ENCODE measurements around the gene CDKN2AIP. TPM values are rescaled to one million over a fixed set of nuclear protein-coding genes. Genes with fewer than 3 reads are reported as not detected.
"Not testable (repeated sequence)": the region's sequence is repeated elsewhere in the genome, so short reads cannot be mapped to it uniquely, and the experiment has no call there.

The CDKN2AIP gene
- total and polyA plus RNA-seq, 2 experiments from 2014 or later = 26.7 to 43.6 TPM

DNA sequence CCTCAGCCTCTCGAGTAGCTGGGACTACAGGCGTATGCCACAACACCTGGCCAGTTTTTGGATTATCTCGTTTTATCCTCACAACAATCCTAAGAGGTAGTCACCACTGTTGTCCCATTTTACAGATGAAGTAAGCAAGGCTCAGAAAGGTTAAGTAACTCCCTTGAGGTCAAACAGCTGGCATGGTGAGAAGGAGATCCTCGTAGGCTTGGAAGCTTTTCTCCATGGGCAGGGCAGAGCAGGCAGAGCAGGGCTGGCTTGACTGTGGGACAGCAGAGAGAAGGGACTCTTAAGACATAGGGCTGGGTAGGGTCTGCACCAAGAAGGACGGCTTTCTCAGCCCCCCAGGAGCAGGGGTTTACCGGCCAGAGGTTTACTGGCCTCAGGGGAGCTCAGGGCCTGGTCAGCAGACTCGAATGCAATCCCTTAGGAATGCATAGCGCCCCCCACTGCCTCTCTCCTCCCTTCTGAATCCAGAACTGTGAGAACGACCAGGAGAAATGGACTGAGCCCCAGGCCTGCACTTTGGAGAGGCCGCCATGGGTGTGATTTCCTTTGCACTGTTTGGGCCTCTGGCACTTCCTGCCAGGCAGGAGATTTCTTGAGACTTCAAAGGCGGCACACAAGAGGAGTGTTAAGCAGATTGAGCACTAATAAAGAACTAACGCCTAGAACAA, 14.0 kb upstream of the CDKN2AIP start:
- no peak for DNase-seq (ENCODE audit: low spot score)
- Histone ChIP-seq H3K79me2 (no peaks in the 10 kb centered on the region), H3K27me3 (no peaks in the 10 kb centered on the region), H3K4me3 (no peak overlapping the region), H3K4me1 (ENCODE audit: insufficient read depth) (peaks cover 6% of the 10 kb centered on the region), H3K9me3 (ENCODE audit: low read depth) (no peaks in the 10 kb centered on the region), H3K36me3 (replicated peaks; ENCODE audit: insufficient read depth, low read depth) (no peaks in the 10 kb centered on the region), H3K27ac (no peak overlapping the region), H3K9me2 (replicated peaks; ENCODE audit: insufficient read depth) (no peaks in the 10 kb centered on the region), H2AFZ (peak overlapping the region; percentile 62), H3K4me2 (no peak overlapping the region), H4K20me1 (ENCODE audit: insufficient read depth, poor library complexity, severe bottlenecking) (no peaks in the 10 kb centered on the region)
- WGBS (ENCODE audit: low lambda C conversion rate, missing lambda C conversion rate) = 64% methylated on average over 12 of the region's 12 CpGs
- TF ChIP-seq EZH2phosphoT487 (IDR thresholded peaks at IDR 0.05; ENCODE audit: low read depth, severe bottlenecking, unreplicated experiment) (no peak), EZH2 (IDR thresholded peaks at IDR 0.05; ENCODE audit: borderline replicate concordance) (no peak)
- TF ChIP-seq, protein P1, sequence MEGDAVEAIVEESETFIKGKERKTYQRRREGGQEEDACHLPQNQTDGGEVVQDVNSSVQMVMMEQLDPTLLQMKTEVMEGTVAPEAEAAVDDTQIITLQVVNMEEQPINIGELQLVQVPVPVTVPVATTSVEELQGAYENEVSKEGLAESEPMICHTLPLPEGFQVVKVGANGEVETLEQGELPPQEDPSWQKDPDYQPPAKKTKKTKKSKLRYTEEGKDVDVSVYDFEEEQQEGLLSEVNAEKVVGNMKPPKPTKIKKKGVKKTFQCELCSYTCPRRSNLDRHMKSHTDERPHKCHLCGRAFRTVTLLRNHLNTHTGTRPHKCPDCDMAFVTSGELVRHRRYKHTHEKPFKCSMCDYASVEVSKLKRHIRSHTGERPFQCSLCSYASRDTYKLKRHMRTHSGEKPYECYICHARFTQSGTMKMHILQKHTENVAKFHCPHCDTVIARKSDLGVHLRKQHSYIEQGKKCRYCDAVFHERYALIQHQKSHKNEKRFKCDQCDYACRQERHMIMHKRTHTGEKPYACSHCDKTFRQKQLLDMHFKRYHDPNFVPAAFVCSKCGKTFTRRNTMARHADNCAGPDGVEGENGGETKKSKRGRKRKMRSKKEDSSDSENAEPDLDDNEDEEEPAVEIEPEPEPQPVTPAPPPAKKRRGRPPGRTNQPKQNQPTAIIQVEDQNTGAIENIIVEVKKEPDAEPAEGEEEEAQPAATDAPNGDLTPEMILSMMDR (IDR thresholded peaks at IDR 0.05; ENCODE audit: poor library complexity) = no peak

DNA sequence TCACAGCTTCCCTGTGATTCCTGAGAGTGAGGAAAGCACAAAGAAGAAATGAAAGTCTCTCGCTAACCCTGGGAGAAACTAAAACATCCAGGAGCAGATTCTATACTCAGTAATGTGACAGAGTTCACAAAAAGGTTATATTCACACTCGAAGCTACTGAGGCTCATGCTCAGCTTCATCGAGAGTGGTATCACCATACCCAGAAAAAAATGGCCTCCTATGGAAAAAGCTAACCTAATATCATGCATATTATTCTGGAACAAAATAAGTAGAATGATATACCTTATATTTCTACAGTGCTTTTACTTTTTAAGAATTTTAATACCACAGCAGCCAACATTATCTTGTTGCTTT, 13.5 kb upstream of the CDKN2AIP start:
- Histone ChIP-seq H3K4me2 (no peak overlapping the region), H3K27me3 (no peaks in the 10 kb centered on the region), H3K4me3 (no peak overlapping the region), H3K4me1 (ENCODE audit: insufficient read depth) (peaks cover 6% of the 10 kb centered on the region), H4K20me1 (ENCODE audit: insufficient read depth, poor library complexity, severe bottlenecking) (no peaks in the 10 kb centered on the region), H3K27ac (no peak overlapping the region), H3K9me3 (ENCODE audit: low read depth) (no peaks in the 10 kb centered on the region), H3K36me3 (replicated peaks; ENCODE audit: insufficient read depth, low read depth) (no peaks in the 10 kb centered on the region), H3K9me2 (replicated peaks; ENCODE audit: insufficient read depth) (no peaks in the 10 kb centered on the region), H2AFZ (peak overlapping the region; percentile 62), H3K79me2 (no peaks in the 10 kb centered on the region)
- DNase-seq (ENCODE audit: low spot score) = no peak
- WGBS (ENCODE audit: low lambda C conversion rate, missing lambda C conversion rate) = 53% methylated on average over 3 of the region's 3 CpGs
- TF ChIP-seq EZH2 (IDR thresholded peaks at IDR 0.05; ENCODE audit: borderline replicate concordance) (no peak), EZH2phosphoT487 (IDR thresholded peaks at IDR 0.05; ENCODE audit: low read depth, severe bottlenecking, unreplicated experiment) (no peak)
- TF ChIP-seq, protein P1 (IDR thresholded peaks at IDR 0.05; ENCODE audit: poor library complexity) = no peak

DNA sequence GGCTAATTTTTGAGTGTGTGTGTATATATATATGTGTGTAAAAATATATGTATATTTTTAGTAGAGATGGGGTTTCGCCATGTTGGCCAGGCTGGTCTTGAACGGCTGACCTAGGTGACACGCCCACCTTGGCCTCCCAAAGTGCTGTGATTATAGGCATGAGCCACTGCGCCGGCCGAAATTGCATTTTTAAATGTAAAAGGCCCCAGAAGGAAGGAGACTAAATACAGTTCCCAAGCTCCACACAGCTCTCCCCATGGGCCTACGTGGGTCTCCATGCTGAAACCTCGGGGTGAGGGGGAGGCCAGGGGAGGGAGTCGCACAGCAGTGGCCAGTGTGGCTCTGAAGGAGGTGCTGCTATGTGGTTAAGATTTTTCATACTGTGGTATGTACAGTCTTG, 12.8 kb upstream of the CDKN2AIP start:
- H3K4me2 ChIP-seq = no peak overlapping the region
- H3K27ac ChIP-seq = no peak overlapping the region
- no peaks in the 10 kb centered on the region for H3K79me2 ChIP-seq
- H3K4me1 ChIP-seq (ENCODE audit: insufficient read depth) = peaks cover 6% of the 10 kb centered on the region
- H3K36me3 ChIP-seq (replicated peaks; ENCODE audit: insufficient read depth, low read depth) = no peaks in the 10 kb centered on the region
- no peak for DNase-seq (ENCODE audit: low spot score)
- H2AFZ ChIP-seq = no peak overlapping the region
- H3K27me3 ChIP-seq = no peaks in the 10 kb centered on the region
- TF ChIP-seq EZH2phosphoT487 (IDR thresholded peaks at IDR 0.05; ENCODE audit: low read depth, severe bottlenecking, unreplicated experiment) = no peak
- TF ChIP-seq EZH2 (IDR thresholded peaks at IDR 0.05; ENCODE audit: borderline replicate concordance) = no peak
- TF ChIP-seq, protein P1 (IDR thresholded peaks at IDR 0.05; ENCODE audit: poor library complexity) = no peak
- 95% methylated on average over 9 of the region's 9 CpGs for WGBS (ENCODE audit: low lambda C conversion rate, missing lambda C conversion rate)
- H3K4me3 ChIP-seq = no peak overlapping the region
- H3K9me3 ChIP-seq (ENCODE audit: low read depth) = no peaks in the 10 kb centered on the region
- no peaks in the 10 kb centered on the region for H4K20me1 ChIP-seq (ENCODE audit: insufficient read depth, poor library complexity, severe bottlenecking)
- H3K9me2 ChIP-seq (replicated peaks; ENCODE audit: insufficient read depth) = no peaks in the 10 kb centered on the region

DNA sequence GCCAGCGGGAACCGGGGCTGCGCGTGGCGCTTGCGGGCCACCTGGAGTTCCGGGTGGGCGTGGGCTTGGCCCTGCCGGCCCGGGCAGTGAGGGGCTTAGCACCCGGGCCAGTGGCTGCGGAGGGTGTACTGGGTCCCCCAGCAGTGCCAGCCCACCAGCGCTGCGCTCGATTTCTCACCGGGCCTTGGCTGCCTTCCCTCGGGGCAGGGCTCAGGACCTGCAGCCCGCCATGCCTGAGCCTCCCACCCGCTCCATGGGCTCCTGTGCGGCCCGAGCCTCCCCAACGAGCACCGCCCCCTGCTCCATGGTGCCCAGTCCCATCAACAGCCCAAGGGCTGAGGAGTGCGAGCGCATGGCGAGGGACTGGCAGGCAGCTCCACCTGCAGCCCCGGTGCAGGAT, 11.3 kb upstream of the CDKN2AIP start:
- not testable (repeated sequence) for H4K20me1 ChIP-seq (ENCODE audit: insufficient read depth, poor library complexity, severe bottlenecking); DNase-seq (ENCODE audit: low spot score); H3K27me3 ChIP-seq; H2AFZ ChIP-seq; H3K4me3 ChIP-seq; H3K4me2 ChIP-seq; H3K4me1 ChIP-seq (ENCODE audit: insufficient read depth); H3K9me2 ChIP-seq (replicated peaks; ENCODE audit: insufficient read depth); H3K9me3 ChIP-seq (ENCODE audit: low read depth); H3K36me3 ChIP-seq (replicated peaks; ENCODE audit: insufficient read depth, low read depth); H3K27ac ChIP-seq; H3K79me2 ChIP-seq
- WGBS (ENCODE audit: low lambda C conversion rate, missing lambda C conversion rate) = 96% methylated on average over 23 of the region's 27 CpGs
